Astrocyte (in vitro differentiated cells and primary cell): ENCODE data around the gene COL6A1.

ENCODE experiments used
- EZH2 ChIP-seq: IDR thresholded peaks from 2 replicates; pipeline ENCODE4 v1.6.1; 2012; ENCODE audit warnings: mild to moderate bottlenecking, low read length, inconsistent platforms; ENCODE audit not compliant: insufficient read depth
- TF ChIP-seq, protein P1 (sequence below): IDR thresholded peaks from 2 replicates; pipeline ENCODE4 v1.5.1; 2011; ENCODE audit warnings: low read depth, mild to moderate bottlenecking, inconsistent platforms, low read length, moderate library complexity; ENCODE audit not compliant: insufficient read depth

- TF ChIP-seq, protein P1, sequence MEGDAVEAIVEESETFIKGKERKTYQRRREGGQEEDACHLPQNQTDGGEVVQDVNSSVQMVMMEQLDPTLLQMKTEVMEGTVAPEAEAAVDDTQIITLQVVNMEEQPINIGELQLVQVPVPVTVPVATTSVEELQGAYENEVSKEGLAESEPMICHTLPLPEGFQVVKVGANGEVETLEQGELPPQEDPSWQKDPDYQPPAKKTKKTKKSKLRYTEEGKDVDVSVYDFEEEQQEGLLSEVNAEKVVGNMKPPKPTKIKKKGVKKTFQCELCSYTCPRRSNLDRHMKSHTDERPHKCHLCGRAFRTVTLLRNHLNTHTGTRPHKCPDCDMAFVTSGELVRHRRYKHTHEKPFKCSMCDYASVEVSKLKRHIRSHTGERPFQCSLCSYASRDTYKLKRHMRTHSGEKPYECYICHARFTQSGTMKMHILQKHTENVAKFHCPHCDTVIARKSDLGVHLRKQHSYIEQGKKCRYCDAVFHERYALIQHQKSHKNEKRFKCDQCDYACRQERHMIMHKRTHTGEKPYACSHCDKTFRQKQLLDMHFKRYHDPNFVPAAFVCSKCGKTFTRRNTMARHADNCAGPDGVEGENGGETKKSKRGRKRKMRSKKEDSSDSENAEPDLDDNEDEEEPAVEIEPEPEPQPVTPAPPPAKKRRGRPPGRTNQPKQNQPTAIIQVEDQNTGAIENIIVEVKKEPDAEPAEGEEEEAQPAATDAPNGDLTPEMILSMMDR, result no peak
- TF ChIP-seq EZH2, result no peak
These were observed 43.7 kb upstream of the COL6A1 start for GRCh38 chr21:45937721-45938452.
